ENCODE results near the gene TP53RK.

The TP53RK gene

GRCh38 chr20:46705378-46705729 lies 16.1 kb upstream of the TP53RK start:
- DNase-seq = no peak

- no peak for DNase-seq
Observed at GRCh38 chr20:46704714-46705377, 15.6 kb upstream of the TP53RK start.

DNA sequence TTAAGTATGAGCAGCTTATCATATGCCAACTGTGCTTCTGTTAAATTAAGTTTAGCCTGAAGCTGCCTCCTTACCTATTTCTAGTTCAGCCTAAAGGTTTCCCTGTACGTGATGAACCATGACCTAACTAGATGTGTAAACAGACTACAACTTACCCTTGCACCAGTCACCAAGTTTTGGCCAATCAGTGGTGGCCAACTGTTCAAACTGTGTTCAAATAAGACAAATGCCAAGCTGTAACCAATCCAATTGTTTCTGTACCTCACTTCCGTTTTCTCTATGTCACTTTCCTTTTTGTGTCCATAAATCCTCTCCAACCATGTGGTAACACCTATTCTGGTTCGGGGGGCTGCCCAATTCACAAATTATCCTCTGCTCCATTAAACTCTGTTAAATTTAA lies 14.2 kb upstream of the TP53RK start:
- DNase-seq = no peak

GRCh38 chr20:46702447-46703203 lies 13.4 kb upstream of the TP53RK start:
- DNase-seq = no peak

DNA sequence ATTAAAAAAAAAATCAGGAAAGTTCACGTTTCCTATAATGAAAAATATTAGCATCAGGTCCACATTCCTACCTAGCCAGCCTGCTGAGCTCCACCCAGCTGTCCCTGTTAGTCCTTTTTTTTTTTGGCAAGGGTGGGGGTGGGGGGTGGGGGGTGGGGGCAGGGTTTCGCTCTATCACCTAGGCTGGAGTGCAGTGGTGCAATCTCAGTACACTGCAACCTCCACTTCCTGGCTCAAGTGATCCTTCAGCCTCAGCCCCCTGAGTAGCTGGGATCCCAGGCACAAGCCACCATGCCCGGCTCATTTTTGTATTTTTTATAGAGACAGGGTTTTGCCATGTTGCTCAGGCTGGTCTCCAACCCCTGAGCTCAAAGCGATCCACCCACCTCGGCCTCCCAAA lies 12.7 kb upstream of the TP53RK start:
- DNase-seq = no peak

- DNase-seq = no peak
Observed at GRCh38 chr20:46701556-46701955, 12.3 kb upstream of the TP53RK start.

GRCh38 chr20:46701057-46701456 lies 11.8 kb upstream of the TP53RK start:
- DNase-seq = no peak

- no peak for DNase-seq
Observed at GRCh38 chr20:46700481-46700880, 11.2 kb upstream of the TP53RK start.

GRCh38 chr20:46699651-46700359 lies 10.6 kb upstream of the TP53RK start:
- no peak for DNase-seq

DNA sequence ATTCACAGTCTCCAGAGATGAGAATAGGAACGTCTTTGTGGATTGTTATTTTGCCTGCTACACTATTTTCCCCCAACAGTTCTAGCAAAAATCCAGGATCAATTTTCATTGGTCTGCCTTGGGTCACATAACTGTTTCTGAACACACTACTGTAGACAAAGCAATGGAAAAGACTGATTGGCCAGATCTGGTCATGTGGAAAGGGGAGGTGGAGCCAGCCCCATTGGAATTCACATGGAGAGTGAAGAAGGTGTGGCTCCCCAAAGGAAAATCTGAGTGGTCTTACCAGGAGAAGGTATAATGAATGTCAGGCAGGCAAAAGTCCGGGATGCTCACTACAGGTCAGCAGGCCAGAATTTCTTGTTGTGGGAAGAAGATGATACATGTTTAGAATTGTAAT lies 9.5 kb upstream of the TP53RK start:
- DNase-seq = no peak

GRCh38 chr20:46696791-46697279 lies 7.6 kb upstream of the TP53RK start:
- no peak for DNase-seq

DNA sequence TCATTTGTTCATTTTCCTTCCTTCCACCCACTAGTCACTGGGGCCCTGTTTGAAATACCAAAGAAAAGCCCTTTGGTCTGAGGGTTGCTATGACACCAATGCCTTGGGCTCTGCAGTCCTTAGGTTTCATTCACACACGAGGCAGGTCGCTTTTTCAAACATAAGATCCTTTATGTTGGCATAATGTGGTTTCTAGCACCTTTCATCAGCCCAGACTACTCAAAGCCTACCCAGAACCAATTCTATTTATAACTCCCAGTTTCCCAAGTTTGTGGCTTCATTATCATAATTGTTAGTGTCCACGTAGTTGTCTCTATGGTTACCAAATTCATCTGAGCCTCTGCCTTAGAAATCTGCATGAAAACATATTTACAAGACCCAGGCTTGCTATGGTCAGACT lies 6.6 kb upstream of the TP53RK start:
- no peak for DNase-seq

DNA sequence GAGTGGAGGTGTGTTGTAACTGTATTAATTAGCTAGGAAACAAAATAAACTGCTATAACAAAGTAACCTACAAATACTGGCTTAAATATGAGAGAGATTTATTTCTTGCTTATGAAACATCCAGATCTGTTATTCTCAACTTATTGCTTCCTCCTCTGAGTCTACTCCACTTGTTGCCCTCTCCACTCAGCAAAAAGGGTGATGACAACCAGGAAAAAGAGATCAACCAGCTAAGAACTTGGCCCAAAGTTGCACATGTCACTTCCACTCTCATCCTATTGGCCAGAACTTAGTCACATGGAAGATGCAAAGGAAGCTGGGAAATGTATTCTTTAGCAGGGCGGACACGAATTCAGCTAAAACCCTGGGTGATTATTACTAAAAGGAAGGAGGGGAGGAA lies 5.2 kb upstream of the TP53RK start:
- DNase-seq = no peak

- no peak for DNase-seq
Observed at GRCh38 chr20:46691196-46691595, 2.0 kb upstream of the TP53RK start.

DNA sequence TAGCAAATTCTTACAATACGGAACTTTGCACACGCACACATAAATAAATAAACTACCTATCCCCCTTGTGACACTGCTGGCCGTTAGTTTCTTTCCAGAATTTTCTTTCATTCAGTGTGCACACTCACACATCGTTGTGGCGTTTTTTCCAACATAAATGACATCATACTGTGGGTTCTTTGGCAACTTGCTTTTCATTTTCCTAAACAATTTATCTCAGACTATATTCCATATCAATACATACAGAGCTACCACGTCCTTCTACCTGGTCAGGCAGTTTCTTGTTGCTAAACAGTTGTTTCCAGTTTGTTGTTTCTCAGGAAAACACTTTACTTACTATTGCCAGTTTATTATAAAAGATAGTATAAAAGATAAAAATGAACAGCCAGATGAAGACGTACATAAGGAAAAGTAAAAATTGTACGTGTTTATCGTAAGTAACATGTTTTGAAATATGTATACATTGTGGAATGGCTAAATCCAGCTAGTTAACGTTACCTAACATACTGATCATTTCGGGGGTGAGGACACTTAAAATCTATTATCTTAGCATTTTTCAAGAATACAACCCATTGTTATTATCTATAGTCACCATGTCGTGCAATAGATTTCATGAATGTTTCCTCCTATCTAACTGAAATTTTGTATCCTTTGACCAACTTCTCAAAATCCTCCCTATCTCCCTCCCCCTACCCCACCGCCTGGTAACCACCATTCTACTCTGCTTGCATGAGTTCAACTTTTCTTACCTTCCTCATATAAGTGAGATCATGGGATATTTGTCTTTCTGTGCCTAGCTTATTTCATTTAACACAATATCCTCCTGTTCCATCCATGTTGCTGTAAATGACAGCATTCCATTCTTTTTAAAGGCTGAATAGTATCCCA lies 1.2 kb upstream of the TP53RK start:
- DNase-seq = no peak

- no peak for DNase-seq
Observed at GRCh38 chr20:46689754-46690085, 476 bp upstream of the TP53RK start.

- no peak for DNase-seq
Observed at GRCh38 chr20:46688151-46689081, 828 bp downstream of the TP53RK start.

GRCh38 chr20:46683939-46684750 lies 5.1 kb downstream of the TP53RK start:
- DNase-seq = no peak

DNA sequence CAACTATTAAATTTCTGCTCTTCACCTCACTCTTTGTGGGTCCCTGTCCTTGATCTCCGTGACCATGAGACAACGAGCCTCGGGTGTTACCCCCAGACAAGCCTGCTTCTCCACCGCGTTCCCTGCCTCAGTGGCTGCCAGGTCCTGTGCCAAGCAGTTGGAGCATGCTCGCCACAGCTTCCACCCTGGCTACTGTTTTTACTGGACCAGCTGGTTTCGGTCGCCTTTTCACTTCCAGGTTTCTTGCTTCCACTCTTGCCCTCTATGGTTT lies 5.6 kb downstream of the TP53RK start:
- DNase-seq = no peak

GRCh38 chr20:46683011-46683667 lies 6.1 kb downstream of the TP53RK start:
- no peak for DNase-seq
